Measurements from ENCODE around the gene FOXL3.

FOXL3 gene

DNA sequence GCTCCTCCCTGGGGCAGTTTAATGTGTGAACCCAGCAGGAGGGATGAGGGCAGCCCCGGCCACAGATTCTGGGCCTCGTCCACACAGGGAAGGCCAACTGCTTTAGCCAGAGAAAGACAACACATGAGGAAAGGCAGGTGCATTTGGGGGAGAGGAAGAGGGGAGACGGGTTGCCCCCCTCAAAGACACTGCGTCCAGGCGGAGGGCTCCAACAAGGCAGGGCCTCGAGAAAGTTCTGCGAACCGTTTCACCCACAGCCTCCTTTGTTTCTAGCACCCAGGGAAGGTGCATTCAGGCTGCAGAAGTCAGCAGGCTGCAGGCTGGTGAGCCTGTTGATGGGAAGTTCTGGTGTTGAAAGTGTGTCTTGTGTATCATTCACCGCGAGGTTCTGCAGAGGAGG is 10.1 kb downstream of the FOXL3 start:
- TF ChIP-seq, protein P1, sequence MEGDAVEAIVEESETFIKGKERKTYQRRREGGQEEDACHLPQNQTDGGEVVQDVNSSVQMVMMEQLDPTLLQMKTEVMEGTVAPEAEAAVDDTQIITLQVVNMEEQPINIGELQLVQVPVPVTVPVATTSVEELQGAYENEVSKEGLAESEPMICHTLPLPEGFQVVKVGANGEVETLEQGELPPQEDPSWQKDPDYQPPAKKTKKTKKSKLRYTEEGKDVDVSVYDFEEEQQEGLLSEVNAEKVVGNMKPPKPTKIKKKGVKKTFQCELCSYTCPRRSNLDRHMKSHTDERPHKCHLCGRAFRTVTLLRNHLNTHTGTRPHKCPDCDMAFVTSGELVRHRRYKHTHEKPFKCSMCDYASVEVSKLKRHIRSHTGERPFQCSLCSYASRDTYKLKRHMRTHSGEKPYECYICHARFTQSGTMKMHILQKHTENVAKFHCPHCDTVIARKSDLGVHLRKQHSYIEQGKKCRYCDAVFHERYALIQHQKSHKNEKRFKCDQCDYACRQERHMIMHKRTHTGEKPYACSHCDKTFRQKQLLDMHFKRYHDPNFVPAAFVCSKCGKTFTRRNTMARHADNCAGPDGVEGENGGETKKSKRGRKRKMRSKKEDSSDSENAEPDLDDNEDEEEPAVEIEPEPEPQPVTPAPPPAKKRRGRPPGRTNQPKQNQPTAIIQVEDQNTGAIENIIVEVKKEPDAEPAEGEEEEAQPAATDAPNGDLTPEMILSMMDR (conservative IDR thresholded peaks at IDR 0.05; ENCODE audit: low read depth, low read length), result no peak
- no peak for DNase-seq (ENCODE audit: low read depth)
- H3K4me3 ChIP-seq (ENCODE audit: low read length), result no peak overlapping the region

DNA sequence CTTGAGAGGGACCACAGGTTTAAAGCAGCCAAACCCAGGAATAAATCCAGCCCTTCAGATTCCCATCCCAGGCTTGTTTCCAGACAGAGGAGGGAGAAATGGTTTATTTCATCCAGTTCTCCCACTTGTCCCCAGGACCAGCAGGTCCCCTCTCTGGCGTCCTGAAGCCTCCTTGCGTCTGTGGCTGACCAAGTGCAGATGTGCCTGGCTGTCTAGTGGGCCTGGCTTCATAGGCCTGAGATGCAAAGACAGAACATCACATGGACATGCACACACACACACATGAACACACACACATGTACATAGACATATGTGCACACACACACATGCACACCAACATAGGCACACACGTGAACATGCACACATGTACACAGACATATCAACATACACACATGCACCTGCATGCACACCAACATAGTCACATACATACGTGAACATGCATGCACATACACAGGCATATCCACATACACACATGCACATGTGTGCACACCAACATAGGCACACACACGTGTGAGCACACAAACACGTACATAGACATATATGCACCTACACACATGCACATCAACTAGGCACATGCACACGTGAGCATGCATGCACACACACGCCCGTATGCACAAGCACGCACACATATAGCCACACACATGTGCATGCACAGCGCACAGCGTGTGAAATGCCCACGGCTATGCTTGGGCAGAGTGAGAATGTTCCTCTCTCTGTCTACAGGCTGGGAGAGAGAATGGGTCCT is 10.7 kb downstream of the FOXL3 start:
- TF ChIP-seq, protein P1 (conservative IDR thresholded peaks at IDR 0.05; ENCODE audit: low read depth, low read length), result no peak
- no peak for DNase-seq (ENCODE audit: low read depth)

GRCh38 chr7:301291-302053 is 11.5 kb downstream of the FOXL3 start:
- TF ChIP-seq, protein P1 (conservative IDR thresholded peaks at IDR 0.05; ENCODE audit: low read depth, low read length), result no peak
- DNase-seq (ENCODE audit: low read depth), result no peak
- no peak overlapping the region for H3K4me3 ChIP-seq (ENCODE audit: low read length)

More for the DNA sequence above, 10.7 kb downstream of the FOXL3 start:
- no peak overlapping the region for H3K4me3 ChIP-seq (ENCODE audit: low read length)

DNA sequence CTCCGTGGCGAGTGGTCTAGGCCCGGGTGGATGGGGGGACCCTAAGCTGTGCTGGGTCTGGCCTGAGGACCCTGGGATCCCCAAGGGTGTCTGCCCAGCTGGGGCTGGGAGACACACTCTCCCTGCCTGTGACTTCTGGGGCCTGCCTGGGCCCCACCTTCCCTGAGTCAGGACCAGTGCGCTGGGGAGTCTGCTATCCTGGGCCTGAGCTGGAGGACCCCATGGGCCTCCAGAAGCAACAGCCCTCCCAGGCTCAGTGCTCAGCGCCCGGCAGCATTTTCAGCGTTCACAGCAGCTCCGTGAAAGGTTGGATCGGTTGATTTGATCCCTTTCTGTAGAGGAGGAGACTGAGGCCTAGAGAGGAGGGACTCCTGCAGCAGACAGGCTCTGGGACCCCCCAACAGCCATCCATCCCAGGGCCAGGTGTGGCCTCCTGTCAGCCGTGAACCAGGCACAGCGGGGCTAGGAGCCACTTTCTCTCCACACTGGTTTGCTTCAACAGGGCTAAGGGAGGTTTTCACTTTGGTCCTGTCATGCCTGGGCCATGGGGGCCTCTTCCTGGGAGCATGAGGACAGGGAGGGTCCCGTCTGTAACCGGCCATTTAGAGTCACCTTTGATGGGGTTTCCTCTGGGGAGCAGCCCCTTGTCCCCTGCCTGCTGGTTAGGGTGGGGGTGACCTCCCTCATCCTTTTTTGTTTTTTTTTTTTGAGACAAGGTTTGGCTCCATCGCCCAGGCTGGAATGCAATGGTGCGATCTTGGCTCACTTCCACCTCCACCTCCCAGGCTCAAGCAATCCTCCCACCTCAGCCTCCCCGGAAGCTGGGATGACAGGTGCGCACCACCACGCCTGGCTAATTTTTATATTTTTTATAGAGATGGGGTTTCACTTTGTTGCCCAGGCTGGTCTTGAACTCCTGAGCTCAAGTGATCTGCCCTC is 12.4 kb downstream of the FOXL3 start:
- DNase-seq (ENCODE audit: low read depth), result no peak
- TF ChIP-seq, protein P1 (conservative IDR thresholded peaks at IDR 0.05; ENCODE audit: low read depth, low read length), result no peak
- H3K4me3 ChIP-seq (ENCODE audit: low read length), result no peak overlapping the region

- DNase-seq (ENCODE audit: low read depth), result no peak
- TF ChIP-seq, protein P1 (conservative IDR thresholded peaks at IDR 0.05; ENCODE audit: low read depth, low read length), result no peak
- H3K4me3 ChIP-seq (ENCODE audit: low read length), result no peak overlapping the region
Measured at GRCh38 chr7:303425-303824, 13.5 kb downstream of the FOXL3 start.

- TF ChIP-seq, protein P1 (conservative IDR thresholded peaks at IDR 0.05; ENCODE audit: low read depth, low read length), result no peak
- H3K4me3 ChIP-seq (ENCODE audit: low read length), result no peak overlapping the region
- no peak for DNase-seq (ENCODE audit: low read depth)
Measured at GRCh38 chr7:303884-304573, 14.1 kb downstream of the FOXL3 start.
